Measurements from ENCODE around the gene DHRS1.

- TF ChIP-seq, protein P1, sequence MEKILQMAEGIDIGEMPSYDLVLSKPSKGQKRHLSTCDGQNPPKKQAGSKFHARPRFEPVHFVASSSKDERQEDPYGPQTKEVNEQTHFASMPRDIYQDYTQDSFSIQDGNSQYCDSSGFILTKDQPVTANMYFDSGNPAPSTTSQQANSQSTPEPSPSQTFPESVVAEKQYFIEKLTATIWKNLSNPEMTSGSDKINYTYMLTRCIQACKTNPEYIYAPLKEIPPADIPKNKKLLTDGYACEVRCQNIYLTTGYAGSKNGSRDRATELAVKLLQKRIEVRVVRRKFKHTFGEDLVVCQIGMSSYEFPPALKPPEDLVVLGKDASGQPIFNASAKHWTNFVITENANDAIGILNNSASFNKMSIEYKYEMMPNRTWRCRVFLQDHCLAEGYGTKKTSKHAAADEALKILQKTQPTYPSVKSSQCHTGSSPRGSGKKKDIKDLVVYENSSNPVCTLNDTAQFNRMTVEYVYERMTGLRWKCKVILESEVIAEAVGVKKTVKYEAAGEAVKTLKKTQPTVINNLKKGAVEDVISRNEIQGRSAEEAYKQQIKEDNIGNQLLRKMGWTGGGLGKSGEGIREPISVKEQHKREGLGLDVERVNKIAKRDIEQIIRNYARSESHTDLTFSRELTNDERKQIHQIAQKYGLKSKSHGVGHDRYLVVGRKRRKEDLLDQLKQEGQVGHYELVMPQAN (IDR thresholded peaks at IDR 0.05; ENCODE audit: borderline replicate concordance) = no peak
- TF ChIP-seq, protein P2, sequence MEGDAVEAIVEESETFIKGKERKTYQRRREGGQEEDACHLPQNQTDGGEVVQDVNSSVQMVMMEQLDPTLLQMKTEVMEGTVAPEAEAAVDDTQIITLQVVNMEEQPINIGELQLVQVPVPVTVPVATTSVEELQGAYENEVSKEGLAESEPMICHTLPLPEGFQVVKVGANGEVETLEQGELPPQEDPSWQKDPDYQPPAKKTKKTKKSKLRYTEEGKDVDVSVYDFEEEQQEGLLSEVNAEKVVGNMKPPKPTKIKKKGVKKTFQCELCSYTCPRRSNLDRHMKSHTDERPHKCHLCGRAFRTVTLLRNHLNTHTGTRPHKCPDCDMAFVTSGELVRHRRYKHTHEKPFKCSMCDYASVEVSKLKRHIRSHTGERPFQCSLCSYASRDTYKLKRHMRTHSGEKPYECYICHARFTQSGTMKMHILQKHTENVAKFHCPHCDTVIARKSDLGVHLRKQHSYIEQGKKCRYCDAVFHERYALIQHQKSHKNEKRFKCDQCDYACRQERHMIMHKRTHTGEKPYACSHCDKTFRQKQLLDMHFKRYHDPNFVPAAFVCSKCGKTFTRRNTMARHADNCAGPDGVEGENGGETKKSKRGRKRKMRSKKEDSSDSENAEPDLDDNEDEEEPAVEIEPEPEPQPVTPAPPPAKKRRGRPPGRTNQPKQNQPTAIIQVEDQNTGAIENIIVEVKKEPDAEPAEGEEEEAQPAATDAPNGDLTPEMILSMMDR (IDR thresholded peaks at IDR 0.05 in 2 of 3, conservative IDR thresholded peaks at IDR 0.05 in 1 of 3; ENCODE audit: insufficient read depth in 2 of 3, low read depth in 1 of 3, low read length in 3 of 3) = no peak
- no peak for TF ChIP-seq ELF4 (CRISPR knock-in tag; IDR thresholded peaks at IDR 0.05)
- no peak for TF ChIP-seq NFIX (CRISPR knock-in tag; IDR thresholded peaks at IDR 0.05; ENCODE audit: low read depth)
- no peak for TF ChIP-seq FOXP4 (CRISPR knock-in tag; IDR thresholded peaks at IDR 0.05; ENCODE audit: borderline replicate concordance)
- TF ChIP-seq KLF13 (tag; IDR thresholded peaks at IDR 0.05; ENCODE audit: borderline replicate concordance, low read depth) = no peak
- TF ChIP-seq SMAD4 (CRISPR knock-in tag; conservative IDR thresholded peaks at IDR 0.05) = no peak
Measured at GRCh38 chr14:24315243-24315806, 15.7 kb upstream of the DHRS1 start.

Data from K562 (cell line).